Measurements from ENCODE around the gene COL20A1.

GRCh38 chr20:63344616-63345327, 51.8 kb downstream of the COL20A1 start:
- TF ChIP-seq CTCF (IDR thresholded peaks at IDR 0.05) (no peak), POLR2A (IDR thresholded peaks at IDR 0.05) (no peak), EP300 (IDR thresholded peaks at IDR 0.05) (no peak)

Data from sigmoid colon (tissue), 4 donors.